Stimulated activated CD8-positive, alpha-beta memory T cell treated with anti-CD3 and anti-CD28 coated beads, Interleukin-7, amount 100 ng/mL, for 4 hours (primary cell): ENCODE measurements around the gene STK17B.
A peak's percentile ranks its signal among the peaks of the same experiment; 100 is the strongest.
"Not testable (repeated sequence)": the region's sequence is repeated elsewhere in the genome, so short reads cannot be mapped to it uniquely, and the experiment has no call there.

ENCODE experiments used
- DNase-seq, 2 donors: peaks; one replicate each; pipeline ENCODE4 v3.0.0-alpha.2; 2020; ENCODE audit warnings: low read depth in 2 of 2

STK17B gene

DNA sequence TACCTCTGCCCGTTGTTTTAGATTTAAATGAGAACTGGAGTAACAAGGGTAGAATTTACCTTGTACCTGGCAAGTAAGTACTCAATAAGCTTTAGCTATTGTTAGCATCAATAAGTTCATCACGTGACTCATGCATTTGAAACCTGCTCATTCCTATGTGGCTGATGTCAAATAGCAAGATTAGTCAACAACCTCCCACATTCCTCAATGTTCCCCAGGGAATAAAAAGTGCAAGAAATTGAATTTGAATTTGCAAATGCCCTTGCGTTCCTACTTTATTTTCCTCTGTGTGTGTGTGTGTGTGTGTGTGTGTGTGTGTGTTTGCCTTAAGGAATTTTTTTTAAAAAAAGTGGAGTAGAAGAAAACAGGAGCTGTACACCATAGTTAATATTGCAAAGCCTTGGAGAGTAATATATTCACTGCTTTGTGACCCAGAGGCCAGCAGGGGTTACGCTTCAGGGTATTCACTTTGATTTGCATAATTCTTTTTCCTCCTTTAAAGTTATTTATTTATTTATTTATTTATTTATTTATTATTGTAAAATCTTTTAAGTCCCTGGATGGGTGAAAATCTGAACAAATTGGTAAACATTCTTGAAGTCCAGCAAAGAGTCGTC lies 58.9 kb downstream of the STK17B start:
- no peak for DNase-seq

DNA sequence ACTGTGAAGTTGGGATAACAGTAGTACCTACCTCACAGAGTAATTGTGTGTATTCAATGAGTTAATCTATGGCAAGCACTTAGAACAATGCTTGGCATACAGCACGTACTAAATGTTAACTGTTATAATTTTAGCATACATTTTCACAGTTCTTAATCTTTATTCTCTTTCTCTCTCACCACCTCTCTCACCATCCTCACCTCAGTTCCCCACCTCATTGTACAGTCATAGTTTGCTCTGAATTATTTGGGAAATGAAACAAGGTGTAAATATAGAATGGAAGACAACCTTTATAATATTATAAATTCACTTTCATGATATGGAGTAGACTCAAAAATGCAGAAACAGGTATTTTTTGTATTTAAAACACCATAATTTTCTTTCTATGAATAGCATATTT lies 62.8 kb downstream of the STK17B start:
- no peak for DNase-seq

GRCh38 chr2:196105951-196106350 lies 65.4 kb downstream of the STK17B start:
- DNase-seq = no peak

DNA sequence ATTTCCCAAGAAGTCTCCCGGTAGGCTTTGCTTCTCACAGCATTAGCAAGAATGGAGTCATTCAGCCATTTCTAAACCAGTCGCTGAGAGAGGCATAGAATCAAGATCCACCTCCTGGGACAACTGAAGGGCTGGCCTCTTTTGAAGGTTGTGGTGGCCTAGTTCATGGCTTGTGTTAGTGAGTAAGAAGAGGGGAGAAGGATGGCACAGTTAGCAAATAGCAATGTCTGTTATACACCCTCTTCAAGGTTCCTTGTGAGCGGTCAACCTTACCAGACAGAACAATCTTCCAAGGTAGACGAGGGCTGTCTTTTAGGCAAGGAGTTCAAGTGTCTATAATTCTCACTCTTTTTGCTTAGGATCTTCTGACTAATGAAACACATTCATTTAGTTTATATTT lies 67.3 kb downstream of the STK17B start:
- no peak for DNase-seq

DNA sequence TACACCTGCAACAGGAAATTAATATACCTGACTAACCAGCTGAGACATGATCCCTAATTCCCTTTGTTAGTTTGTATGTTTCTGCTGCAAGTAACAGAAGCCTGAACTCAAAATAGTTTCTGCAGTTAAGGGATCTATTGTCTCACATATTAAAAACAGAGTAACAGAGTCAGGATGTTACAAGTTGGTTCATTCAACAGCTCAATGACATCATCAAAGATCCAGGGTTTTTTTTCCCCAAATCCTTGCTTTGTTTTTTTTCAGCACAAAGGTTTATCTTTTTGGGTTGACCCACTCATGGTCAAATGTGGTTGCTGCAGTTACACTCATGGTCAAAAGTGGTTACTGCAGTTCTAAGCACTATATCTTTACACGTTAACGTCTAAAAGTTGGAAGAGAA lies 67.8 kb downstream of the STK17B start:
- no peak for DNase-seq

DNA sequence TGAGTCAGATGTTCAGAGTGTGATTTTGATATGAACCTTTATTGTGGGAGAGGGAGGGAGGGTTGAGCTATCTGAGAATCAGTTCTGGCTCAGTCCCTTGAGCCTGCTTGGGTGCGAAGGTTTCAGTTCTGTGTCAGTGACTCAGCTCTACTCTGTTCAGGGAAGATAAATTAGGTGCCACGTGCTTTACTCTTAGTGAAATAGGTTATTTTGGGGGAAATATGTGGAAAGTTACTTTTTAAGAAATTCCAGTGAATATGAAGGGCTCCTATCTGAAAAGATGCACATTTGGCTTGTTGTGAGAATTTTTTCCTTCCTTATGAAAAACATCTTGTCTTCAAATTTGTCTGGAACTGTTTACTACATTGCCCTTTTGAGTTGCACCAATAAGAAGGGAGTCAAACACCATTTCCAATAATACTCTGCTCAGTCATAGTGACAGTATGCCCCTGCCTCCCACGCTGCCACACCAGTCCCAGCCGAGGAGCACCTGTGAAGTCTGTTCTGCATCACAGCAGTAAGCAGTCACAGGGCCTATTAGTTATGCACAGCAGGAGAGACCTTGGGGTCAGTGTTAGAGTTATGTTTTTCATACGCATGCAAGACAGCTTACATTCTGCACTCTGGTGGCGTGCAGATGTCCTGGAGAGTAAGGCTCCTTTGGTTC lies 69.9 kb downstream of the STK17B start:
- DNase-seq = peak in 1 of 2 donors; percentile 14

DNA sequence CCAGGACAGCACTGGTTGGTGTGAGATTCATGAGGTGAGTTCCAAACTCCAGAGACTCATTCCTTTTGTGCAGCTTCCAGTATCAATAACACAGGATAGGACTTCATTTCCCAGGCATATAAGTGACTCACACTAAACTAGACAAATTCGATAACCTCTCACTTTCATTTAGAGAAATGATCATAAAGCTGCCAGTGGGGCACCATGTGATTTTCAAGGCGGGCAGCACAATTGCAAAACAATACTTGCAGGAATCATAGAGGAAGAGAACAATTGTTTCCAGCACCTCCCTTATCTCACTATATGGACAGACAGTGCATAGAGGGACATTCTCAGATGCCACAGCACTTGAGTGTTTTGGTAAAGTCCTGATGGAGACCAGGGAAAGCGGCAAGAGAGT lies 71.5 kb downstream of the STK17B start:
- no peak for DNase-seq

DNA sequence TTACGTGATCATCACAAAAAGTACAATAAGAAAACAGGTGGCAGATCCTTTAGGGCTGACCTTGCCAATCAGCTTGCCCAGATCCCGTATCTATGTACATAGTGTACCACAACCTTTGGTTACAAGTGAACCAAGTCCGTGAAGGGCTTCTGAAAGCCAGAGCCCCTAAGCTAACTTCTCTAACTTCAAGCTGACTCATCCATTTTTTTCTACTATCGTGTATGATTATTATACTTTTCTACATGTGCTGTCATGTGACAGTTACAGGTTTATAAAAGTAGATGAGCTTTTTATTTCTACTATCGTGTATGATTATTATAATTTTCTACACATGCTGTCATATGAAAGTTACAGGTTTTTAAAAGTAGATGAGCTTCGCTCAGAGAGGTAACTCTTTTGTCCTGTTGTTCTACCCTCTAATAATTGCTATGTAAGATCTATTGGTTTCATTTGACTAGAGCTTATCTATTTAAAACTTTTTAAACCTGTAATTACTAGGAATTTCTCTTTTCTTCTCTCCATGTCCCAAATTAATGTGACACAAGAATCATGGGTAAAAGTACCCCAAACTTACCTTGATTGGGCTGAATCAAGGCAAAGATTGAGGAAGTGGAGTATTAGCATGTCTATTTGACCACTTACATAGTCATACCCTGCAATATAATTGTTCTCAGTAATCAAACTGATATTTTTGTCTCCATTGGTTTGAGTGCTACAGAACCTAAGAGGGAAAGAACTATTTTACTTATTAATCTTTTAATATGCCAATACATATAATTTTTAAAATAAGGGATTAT lies 73.3 kb downstream of the STK17B start:
- DNase-seq = no peak

DNA sequence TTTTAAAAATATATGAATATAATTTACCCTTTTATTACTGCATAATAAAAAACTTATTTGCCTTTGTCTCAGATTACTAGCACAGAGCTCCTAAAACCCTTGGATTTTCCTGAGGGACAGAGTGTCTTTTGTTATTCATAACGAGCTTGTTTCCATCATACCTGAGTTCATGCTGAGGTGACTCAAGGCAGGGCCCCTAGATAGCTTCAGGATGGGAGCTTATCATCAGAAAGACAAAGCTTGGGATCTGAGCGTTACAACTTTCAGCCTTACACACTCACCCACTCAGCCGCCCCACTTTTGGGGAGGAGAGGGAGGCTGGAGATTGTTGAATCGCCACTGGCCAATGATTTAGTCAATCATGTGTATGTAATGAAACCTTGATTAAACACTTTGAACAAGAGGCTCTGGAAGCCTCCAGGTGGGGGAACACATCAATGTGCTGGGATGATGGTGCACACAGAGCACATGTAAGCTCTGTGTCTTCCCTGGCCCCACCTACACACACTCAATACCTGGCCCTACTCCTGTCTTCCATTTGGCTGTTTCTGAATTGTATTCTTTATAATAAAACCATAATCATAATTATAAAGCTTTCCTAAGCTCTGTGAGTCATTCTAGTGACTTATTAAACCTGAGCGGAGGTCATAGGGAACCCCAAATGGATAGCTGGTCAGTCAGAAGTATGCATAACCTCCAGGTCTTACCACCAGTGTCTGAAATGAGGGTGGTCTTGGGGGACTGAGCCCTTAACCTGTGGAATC lies 74.2 kb downstream of the STK17B start:
- no peak for DNase-seq

DNA sequence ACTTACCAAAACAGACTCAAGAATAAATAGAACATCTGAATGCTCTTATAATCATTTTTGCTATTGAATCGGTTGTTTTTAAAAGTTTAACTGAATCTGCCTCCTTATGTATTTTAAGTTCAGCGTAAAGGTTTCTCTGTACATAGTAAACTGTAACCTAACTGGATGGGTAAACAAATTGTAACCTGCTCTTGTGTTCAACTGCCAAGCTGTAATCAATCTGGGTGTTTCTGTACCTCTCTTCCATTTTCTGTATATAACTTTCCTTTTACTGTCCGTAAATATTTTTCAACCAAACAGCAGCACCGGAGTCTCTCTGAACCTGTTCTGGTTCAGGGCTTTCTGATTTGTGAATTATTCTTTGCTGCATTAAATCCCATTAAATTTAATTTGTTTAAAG lies 75.1 kb downstream of the STK17B start:
- DNase-seq = no peak

- DNase-seq = not testable (repeated sequence)
These were observed 81.9 kb downstream of the STK17B start for GRCh38 chr2:196089448-196089847.

- DNase-seq = no peak
These were observed 83.2 kb downstream of the STK17B start for GRCh38 chr2:196088203-196088602.

DNA sequence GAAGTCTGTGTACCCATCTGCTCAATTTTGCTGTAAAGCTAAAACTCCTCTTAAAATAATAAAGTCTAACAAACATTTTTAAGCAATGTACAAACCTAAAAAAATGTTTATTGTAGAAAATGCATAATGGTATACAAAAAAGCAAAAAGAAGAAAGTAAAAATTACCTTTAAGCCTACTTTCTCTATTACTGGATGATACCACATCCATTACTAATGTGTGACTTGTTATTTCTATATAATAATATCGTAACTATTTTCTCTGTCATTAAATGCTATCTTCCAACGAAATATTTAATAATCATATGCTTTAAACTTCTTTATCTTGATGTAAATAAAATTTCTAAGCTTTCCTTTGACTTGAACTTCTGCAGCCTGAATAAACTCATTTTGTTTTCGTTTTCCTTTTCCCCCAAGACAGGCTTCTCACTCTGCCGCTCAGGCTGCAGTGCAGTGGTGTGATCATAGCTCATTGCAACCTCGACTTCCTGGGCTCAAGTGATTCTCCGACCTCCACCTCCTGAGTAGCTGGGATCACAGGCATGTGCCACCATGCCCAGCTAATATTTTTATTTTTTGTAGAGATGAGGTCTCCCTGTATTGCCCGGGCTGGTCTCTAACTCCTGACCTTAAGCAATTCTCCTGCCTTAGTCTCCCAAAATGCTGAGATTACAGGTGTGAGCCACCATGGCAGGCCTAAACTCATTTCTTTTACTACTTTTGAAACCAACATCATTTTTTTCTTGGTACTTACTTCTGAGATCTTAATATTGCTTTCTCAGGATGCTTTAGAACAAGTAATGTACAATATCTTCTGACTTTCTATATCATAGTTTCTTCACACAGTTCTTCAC lies 84.6 kb downstream of the STK17B start:
- no peak for DNase-seq

GRCh38 chr2:196083601-196084000 lies 87.8 kb downstream of the STK17B start:
- DNase-seq = no peak
